Right atrium auricular region (tissue), 2 donors: ENCODE measurements around the gene SYT14. TPM values are rescaled to one million over a fixed set of nuclear protein-coding genes. Genes with fewer than 3 reads are reported as not detected.
"Not testable (repeated sequence)": the region's sequence is repeated elsewhere in the genome, so short reads cannot be mapped to it uniquely, and the experiment has no call there.

Source experiments
- DNase-seq: peaks from one replicate; pipeline ENCODE4 v3.0.0-alpha.2; 2019; ENCODE audit warnings: low spot score
- H3K27ac ChIP-seq, 2 donors: fragments of 200-600 bp; sonication (generic); 1 replicate in 1 of 2; 2 replicates in 1 of 2; pipeline ENCODE4 v1.5.1; 2016 to 2019
- H3K27me3 ChIP-seq, 2 donors: fragments of 200-600 bp; sonication (generic); one replicate each; pipeline versions ENCODE4 v1.5.1 to v1.6.0; 2017 to 2019
- H3K36me3 ChIP-seq: fragments of 200-600 bp; sonication (generic); one replicate; pipeline ENCODE4 v1.5.1; 2016
- H3K4me1 ChIP-seq, 2 donors: fragments of 200-600 bp; sonication (generic); one replicate each; pipeline versions ENCODE4 v1.5.1 to v1.6.0; 2017 to 2019
- H3K4me3 ChIP-seq, 2 donors: fragments of 200-600 bp; sonication (generic); 1 replicate in 1 of 2; 2 replicates in 1 of 2; pipeline ENCODE4 v1.5.1; 2017 to 2019; ENCODE audit warnings: mild to moderate bottlenecking in 1 of 2, moderate library complexity in 1 of 2
- H3K9me3 ChIP-seq, 2 donors: fragments of 200-600 bp; sonication (generic); one replicate each; pipeline ENCODE4 v1.5.1; 2019
- total RNA-seq, 2 donors: library from RNA; depleted of rRNA; stranded (reverse); fragments of >200 nt; gene quantifications; one replicate each; pipeline ENCODE4 v1.1.0, GENCODE V29; 2016
- TF ChIP-seq, protein P1 (sequence below), 2 donors: fragments of 200-600 bp; sonication (generic); IDR thresholded peaks; one replicate each; pipeline ENCODE4 v1.5.1; 2019; ENCODE audit warnings: antibody characterized with exemption in 2 of 2

Gene SYT14
- total RNA-seq, 2 donors from 2014 or later = 0.04 TPM; not detected in 1

DNA sequence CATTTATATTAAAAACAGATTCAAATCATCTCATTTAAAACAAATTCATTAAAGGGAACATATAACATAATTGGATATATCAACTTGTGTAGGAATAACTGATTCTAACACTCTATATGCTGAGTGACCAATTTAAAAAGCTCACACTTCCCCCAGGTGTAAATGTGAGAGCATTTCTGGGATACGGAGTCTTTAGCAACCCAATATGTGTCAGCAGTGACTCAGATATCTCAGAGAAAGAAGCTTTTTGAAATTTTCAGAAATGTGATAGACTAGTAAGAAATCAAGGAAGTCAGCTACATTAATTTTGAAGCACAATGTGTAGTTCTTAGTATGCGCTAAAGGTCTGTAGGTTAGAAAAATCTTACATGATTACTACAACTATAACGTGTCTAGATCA lies 206.7 kb downstream of the SYT14 start:
- no peak overlapping the region for H3K27ac ChIP-seq
- H3K4me3 ChIP-seq = no peak overlapping the region
- TF ChIP-seq, protein P1, sequence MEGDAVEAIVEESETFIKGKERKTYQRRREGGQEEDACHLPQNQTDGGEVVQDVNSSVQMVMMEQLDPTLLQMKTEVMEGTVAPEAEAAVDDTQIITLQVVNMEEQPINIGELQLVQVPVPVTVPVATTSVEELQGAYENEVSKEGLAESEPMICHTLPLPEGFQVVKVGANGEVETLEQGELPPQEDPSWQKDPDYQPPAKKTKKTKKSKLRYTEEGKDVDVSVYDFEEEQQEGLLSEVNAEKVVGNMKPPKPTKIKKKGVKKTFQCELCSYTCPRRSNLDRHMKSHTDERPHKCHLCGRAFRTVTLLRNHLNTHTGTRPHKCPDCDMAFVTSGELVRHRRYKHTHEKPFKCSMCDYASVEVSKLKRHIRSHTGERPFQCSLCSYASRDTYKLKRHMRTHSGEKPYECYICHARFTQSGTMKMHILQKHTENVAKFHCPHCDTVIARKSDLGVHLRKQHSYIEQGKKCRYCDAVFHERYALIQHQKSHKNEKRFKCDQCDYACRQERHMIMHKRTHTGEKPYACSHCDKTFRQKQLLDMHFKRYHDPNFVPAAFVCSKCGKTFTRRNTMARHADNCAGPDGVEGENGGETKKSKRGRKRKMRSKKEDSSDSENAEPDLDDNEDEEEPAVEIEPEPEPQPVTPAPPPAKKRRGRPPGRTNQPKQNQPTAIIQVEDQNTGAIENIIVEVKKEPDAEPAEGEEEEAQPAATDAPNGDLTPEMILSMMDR (IDR thresholded peaks at IDR 0.05) = no peak
- H3K36me3 ChIP-seq = no peaks in the 10 kb centered on the region
- no peaks in the 10 kb centered on the region for H3K9me3 ChIP-seq
- H3K27me3 ChIP-seq = no peaks in the 10 kb centered on the region
- no peak for DNase-seq
- no peaks in the 10 kb centered on the region for H3K4me1 ChIP-seq

- Histone ChIP-seq H3K4me3 (no peak overlapping the region), H3K36me3 (no peaks in the 10 kb centered on the region), H3K27me3 (no peaks in the 10 kb centered on the region), H3K4me1 (no peaks in the 10 kb centered on the region), H3K9me3 (no peaks in the 10 kb centered on the region), H3K27ac (no peak overlapping the region)
- TF ChIP-seq, protein P1 (IDR thresholded peaks at IDR 0.05) = no peak
- DNase-seq = no peak
These were observed 213.1 kb downstream of the SYT14 start for GRCh38 chr1:210151052-210151672.

DNA sequence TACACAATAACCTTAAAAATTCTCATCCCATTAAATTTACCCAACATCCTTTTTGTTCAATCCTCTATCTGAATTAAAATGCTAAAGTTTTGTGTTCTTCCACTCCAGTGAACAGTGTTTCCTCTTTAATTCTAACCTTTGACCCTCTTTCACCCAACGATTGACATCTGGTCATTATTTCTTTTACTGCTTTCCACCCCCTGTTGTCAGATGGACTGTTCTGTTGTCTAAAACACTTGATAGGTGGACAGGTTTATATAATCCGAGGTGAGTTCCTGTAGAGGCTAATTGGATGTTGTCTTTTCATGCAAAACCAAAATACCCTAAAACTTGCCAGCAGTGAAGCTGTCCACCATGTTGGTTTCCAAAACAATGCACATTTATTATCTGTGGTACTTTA lies 221.2 kb downstream of the SYT14 start:
- H3K36me3 ChIP-seq = no peaks in the 10 kb centered on the region
- H3K27me3 ChIP-seq = no peaks in the 10 kb centered on the region
- no peaks in the 10 kb centered on the region for H3K4me1 ChIP-seq
- TF ChIP-seq, protein P1 (IDR thresholded peaks at IDR 0.05) = no peak
- DNase-seq = no peak
- no peak overlapping the region for H3K4me3 ChIP-seq
- H3K27ac ChIP-seq = no peak overlapping the region
- no peaks in the 10 kb centered on the region for H3K9me3 ChIP-seq

DNA sequence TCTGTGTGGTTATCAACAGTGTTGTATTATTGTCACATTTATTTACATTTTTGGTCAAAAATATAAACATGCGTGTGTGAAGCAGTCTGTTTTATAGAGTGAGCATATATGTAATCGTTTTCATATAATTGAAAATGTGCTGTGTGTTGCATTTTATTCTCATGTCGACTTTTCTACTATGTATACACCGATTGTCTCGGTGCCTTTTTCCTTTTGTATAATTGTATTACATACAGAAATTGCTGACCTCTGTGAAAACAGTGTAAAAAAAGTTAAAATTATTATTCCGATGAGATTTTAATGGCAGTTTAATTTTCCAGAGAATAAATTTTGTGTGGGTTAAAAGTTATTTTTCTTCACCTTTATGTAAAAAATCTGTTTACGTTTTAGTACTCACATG lies 232.2 kb downstream of the SYT14 start:
- Histone ChIP-seq H3K4me1 (no peaks in the 10 kb centered on the region), H3K9me3 (no peaks in the 10 kb centered on the region), H3K27me3 (no peaks in the 10 kb centered on the region), H3K4me3 (no peak overlapping the region), H3K36me3 (no peaks in the 10 kb centered on the region), H3K27ac (no peak overlapping the region)
- TF ChIP-seq, protein P1 (IDR thresholded peaks at IDR 0.05) = no peak
- no peak for DNase-seq

DNA sequence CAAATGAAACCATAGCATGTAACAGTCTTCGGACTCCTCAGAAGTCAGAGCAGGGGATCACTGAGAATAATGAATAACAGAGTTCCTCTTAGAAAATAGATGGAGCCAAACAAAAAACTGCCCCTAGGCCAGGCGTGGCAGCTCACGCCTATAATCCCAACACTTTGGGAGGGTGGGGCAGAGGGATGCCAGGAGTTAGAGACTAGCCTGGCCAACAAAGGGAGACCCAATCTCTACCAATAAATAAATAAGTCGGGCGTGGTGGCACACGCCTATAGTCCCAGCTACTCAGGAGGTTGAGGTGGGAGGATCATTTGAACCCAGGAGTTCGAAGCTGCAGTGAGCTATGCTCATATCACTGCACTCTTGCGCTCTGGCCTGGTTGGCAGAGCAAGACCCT lies 236.1 kb downstream of the SYT14 start:
- no peak for DNase-seq
- Histone ChIP-seq H3K27ac (no peak overlapping the region), H3K36me3 (no peaks in the 10 kb centered on the region), H3K4me1 (no peaks in the 10 kb centered on the region), H3K4me3 (no peak overlapping the region), H3K9me3 (no peaks in the 10 kb centered on the region), H3K27me3 (no peaks in the 10 kb centered on the region)
- TF ChIP-seq, protein P1 (IDR thresholded peaks at IDR 0.05) = no peak

DNA sequence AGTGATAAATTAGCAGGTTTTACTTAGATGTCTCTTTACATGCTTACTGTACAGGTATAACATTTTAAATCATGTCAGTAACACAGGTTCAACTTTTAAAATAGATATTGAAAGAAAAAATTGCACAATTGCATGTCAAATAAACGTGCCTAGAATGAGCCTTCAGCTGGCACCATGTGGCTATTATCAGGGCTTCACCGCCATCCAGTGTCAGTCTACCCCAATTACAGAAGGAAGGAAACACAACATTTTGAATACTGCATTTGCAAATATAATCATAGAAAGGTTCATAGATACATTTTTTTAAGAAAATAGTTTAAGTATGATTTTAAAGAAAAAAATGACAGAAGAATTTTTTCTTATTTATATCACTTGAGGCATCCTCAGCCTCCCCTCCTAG lies 247.0 kb downstream of the SYT14 start:
- Histone ChIP-seq H3K27me3 (no peaks in the 10 kb centered on the region), H3K27ac (no peak overlapping the region), H3K9me3 (no peaks in the 10 kb centered on the region), H3K4me1 (no peaks in the 10 kb centered on the region), H3K4me3 (no peak overlapping the region), H3K36me3 (no peaks in the 10 kb centered on the region)
- TF ChIP-seq, protein P1 (IDR thresholded peaks at IDR 0.05) = no peak
- DNase-seq = no peak

DNA sequence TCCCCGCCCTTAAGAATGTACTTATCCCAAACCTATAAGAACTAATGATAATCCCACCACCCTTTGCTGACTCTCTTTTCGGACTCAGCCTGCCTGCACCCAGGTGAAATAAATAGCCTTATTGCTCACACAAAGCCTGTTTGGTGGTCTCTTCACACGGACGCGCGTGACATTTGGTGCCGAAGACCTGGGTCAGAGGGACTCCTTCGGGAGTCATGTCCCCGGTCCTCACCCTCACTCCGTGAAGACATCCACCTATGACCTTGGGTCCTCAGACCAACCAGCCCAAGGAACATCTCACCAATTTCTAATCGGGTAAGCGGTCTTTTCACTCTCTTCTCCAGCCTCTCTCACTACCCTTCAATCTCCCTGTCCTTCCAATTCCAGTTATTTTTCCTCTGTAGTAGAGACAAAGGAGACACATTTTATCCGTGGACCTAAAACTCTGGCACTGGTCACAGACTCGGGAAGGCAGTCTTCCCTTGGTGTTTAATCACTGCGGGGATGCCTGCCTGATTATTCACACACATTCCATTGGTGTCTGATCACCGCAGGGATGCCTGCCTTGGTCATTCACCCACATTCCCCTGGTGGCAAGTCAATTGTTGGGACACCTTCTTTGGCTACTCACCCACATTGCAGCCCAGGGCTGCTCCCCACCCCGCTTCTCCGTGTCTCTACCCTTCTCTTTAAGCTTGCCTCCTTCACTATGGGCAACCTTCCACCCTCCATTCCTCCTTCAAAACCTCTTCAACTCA lies 250.0 kb downstream of the SYT14 start:
- not testable (repeated sequence) for H3K9me3 ChIP-seq, DNase-seq, H3K27me3 ChIP-seq, H3K4me3 ChIP-seq, H3K4me1 ChIP-seq, H3K27ac ChIP-seq, H3K36me3 ChIP-seq
